ENCODE results near the gene PPP1R3G. TPM values are rescaled to one million over a fixed set of nuclear protein-coding genes. Genes with fewer than 3 reads are reported as not detected.
"Not testable (repeated sequence)": the region's sequence is repeated elsewhere in the genome, so short reads cannot be mapped to it uniquely, and the experiment has no call there.

PPP1R3G gene
- total RNA-seq, 1 donor from 2014 or later, result 2.5 TPM

GRCh38 chr6:5059036-5059896, 25.9 kb upstream of the PPP1R3G start:
- H3K4me3 ChIP-seq (ENCODE audit: low read depth, low read length), result no peak overlapping the region
- no peak for DNase-seq (ENCODE audit: low read depth)
- TF ChIP-seq CTCF (conservative IDR thresholded peaks at IDR 0.05; ENCODE audit: low read depth, low read length), result no peak

- not testable (repeated sequence) for H3K4me3 ChIP-seq (ENCODE audit: low read depth, low read length); DNase-seq (ENCODE audit: low read depth)
Observed at GRCh38 chr6:5060439-5060838, 24.7 kb upstream of the PPP1R3G start.

GRCh38 chr6:5061152-5061551, 24.0 kb upstream of the PPP1R3G start:
- no peak for DNase-seq (ENCODE audit: low read depth)
- H3K4me3 ChIP-seq (ENCODE audit: low read depth, low read length), result no peak overlapping the region
- TF ChIP-seq CTCF (conservative IDR thresholded peaks at IDR 0.05; ENCODE audit: low read depth, low read length), result no peak

- H3K4me3 ChIP-seq (ENCODE audit: low read depth, low read length), result no peak overlapping the region
- DNase-seq (ENCODE audit: low read depth), result no peak
- TF ChIP-seq CTCF (conservative IDR thresholded peaks at IDR 0.05; ENCODE audit: low read depth, low read length), result no peak
Observed at GRCh38 chr6:5063617-5064016, 21.5 kb upstream of the PPP1R3G start.

GRCh38 chr6:5066456-5067093, 18.6 kb upstream of the PPP1R3G start:
- DNase-seq (ENCODE audit: low read depth), result no peak
- TF ChIP-seq CTCF (conservative IDR thresholded peaks at IDR 0.05; ENCODE audit: low read depth, low read length), result no peak
- no peak overlapping the region for H3K4me3 ChIP-seq (ENCODE audit: low read depth, low read length)

- no peak for TF ChIP-seq CTCF (conservative IDR thresholded peaks at IDR 0.05; ENCODE audit: low read depth, low read length)
- DNase-seq (ENCODE audit: low read depth), result no peak
- H3K4me3 ChIP-seq (ENCODE audit: low read depth, low read length), result no peak overlapping the region
Observed at GRCh38 chr6:5067305-5067704, 17.8 kb upstream of the PPP1R3G start.

GRCh38 chr6:5068153-5068751, 16.9 kb upstream of the PPP1R3G start:
- TF ChIP-seq CTCF (conservative IDR thresholded peaks at IDR 0.05; ENCODE audit: low read depth, low read length), result no peak
- no peak for DNase-seq (ENCODE audit: low read depth)
- no peak overlapping the region for H3K4me3 ChIP-seq (ENCODE audit: low read depth, low read length)

Measured in epithelial cell of proximal tubule (primary cell).